Measurements from ENCODE around the gene FAM180B.
"Not testable (repeated sequence)": the region's sequence is repeated elsewhere in the genome, so short reads cannot be mapped to it uniquely, and the experiment has no call there.

The FAM180B gene, protein sequence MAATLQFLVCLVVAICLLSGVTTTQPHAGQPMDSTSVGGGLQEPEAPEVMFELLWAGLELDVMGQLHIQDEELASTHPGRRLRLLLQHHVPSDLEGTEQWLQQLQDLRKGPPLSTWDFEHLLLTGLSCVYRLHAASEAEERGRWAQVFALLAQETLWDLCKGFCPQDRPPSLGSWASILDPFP

DNA sequence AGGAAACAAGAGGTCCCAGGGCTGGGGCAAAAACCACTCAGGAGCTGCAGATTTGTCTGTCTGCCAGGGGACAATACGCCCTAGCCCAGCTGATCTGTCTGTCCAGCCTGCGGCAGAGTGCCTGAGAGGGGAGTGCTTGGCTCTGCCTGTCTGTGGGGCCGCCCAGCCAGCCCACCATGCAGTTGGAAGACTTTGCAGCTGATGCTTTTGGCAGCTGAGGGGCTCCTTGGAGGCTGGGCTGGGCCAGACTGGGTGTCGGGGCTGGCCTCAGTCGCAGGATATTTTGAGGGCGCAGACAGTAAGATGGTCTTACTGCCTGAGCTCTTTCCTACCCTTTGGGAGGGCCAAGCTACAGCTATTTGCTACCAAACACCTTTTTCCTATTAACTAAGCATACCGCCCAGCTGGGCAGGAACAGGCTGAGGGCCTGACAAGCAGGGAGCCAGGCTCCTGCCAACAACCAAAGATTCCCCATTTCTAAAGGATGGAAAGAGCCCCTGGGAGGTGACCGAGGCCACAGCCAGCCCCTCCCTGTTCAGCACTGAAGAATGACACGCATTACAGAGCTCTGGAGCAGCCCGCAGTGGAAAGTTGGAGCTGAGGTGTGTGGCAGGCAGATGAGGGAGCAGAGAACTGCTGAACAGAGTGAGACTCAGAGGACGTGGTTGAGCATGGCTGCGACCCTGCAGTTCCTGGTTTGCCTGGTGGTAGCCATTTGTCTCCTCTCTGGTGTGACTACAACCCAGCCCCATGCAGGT lies at the start of gene FAM180B:
FAM180B (plus strand) TSS at position 581 of the 758 bp plus-strand sequence; CDS start at position 672, 91 bp downstream.
- in situ Hi-C loops (cut with MboI; ENCODE audit: low sequenced_read_pairs): no loop called here

DNA sequence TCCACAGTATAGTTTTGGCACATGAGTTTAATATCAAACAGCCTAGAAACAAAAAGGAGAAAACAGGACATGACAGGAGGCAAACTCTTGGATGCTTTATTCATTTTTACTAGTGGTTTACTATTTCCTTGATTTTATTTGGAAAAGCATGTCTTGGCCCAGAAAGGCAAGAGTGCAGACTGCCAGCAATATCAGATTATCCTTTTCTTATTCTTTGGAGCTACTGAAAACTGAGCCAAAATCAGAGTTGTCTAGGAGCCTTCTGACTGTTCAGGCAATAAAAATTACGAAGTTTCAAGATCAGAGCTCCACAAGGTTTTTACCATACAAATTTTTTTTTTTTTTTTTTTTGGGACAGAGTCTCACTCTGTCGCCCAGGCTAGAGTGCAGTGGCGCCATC lies 49.6 kb upstream of the FAM180B start:
- in situ Hi-C loops (cut with MboI; ENCODE audit: low sequenced_read_pairs): no loop called here

DNA sequence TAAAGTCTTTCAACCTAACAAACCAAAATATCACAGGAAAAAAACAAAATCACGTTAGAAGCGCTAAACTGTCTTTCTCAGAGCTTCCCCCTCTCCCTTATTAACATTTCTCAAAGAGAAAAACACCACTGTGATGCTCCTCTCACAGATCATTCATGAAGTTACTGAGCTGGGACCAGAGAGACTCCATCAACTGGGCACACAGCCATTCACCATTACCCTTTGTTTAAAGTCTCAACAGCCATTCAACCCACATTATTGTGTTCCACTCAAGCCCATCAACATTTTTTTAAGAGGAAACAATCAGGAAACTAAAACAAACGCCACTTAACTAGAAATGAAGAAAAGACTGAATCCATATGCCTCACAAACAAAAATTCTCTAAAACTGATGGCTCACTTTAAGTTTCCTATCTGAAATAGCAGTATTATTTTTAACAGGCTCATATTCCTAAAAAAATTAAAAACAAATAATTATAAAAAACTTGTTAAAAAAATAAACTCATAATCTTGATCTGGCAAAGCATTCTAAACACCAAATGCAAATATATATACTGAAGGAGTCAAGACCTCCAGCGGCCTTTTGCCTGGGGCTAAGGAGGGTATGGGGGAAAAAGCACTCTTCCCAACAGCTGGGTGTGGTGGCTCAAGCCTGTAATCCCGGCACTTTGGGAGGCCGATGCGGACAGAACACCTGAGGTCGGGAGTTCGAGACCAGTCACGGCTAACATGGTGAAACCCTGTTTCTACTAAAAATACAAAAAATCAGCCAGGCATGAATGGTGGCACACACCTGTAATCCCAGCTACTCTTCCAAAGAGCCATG lies 47.5 kb upstream of the FAM180B start:
- in situ Hi-C loops (cut with MboI; ENCODE audit: low sequenced_read_pairs): no loop called here

DNA sequence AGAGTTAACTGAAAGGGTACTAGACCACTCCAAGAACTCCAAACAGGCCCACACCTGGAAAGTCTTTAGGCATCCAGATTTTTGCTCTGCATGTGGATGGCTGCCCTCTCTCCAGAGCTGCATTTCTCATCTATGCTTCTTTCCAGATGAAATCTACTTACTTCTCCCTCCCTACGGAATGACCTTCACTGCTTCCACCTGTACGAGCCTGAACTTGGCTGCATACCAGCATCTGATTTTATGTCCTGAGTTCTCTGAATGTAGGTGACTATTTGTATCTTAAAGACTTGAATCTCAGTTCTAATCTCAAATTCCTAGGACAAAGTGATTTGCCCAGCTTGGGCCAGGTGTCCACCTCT lies 46.8 kb upstream of the FAM180B start:
- in situ Hi-C loops (cut with MboI; ENCODE audit: low sequenced_read_pairs): no loop called here

DNA sequence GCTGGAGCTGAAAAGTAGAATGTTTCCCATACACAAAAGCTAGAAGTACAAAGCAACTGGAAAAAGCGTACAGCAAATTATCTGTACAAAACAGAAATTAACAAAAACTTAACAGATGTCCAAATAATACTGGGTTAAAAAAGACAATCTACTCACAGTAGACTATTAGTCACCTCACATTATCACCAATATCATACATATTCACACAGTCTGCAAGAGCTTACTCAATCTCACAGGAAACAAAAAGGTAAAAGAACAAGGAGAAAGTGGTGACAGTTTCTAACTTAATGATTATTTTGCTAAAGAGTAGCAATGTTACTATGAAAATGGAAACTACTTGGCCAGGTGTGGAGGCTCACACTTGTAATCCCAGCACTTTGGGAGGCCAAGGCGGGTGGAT lies 45.4 kb upstream of the FAM180B start:
- in situ Hi-C loops (cut with MboI; ENCODE audit: low sequenced_read_pairs): no loop called here

DNA sequence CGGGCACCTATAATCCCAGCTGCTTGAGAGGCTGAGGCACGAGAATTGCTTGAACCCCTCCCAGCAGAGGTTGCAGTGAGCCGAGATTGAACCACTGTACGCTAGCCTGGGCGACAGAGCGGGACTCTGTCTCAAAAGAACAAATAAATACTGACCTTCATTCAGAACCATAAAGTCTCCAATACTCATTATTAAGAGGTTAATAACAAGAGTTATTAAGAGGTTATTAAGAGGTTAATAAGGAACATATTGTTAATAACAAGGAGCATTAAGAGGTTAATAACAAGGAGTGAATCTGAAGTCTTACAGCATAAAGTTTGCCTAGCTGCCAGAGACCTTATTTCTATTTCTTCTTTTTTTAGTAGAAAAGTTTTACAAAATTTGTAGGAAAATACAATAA lies 41.2 kb upstream of the FAM180B start:
- in situ Hi-C loops (cut with MboI; ENCODE audit: low sequenced_read_pairs): no loop called here

DNA sequence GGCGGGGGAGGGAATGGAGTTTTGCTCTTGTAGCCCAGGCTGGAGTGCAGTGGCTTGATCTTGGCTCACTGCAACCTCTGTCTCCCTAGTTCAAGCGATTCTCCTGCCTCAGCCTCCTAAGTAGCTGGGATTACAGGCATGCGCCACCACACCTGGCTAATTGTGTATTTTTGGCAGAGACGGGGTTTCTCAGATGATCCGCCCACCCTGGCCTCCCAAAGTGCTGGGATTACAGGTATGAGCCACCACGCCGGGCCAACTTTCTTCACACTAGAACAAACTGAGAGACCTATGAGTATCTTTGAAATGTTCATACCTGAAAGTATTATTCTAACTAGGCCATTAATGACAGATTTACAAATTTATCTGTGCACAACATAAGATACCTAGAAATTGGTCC lies 40.2 kb upstream of the FAM180B start:
- in situ Hi-C loops (cut with MboI; ENCODE audit: low sequenced_read_pairs): not testable (repeated sequence)

DNA sequence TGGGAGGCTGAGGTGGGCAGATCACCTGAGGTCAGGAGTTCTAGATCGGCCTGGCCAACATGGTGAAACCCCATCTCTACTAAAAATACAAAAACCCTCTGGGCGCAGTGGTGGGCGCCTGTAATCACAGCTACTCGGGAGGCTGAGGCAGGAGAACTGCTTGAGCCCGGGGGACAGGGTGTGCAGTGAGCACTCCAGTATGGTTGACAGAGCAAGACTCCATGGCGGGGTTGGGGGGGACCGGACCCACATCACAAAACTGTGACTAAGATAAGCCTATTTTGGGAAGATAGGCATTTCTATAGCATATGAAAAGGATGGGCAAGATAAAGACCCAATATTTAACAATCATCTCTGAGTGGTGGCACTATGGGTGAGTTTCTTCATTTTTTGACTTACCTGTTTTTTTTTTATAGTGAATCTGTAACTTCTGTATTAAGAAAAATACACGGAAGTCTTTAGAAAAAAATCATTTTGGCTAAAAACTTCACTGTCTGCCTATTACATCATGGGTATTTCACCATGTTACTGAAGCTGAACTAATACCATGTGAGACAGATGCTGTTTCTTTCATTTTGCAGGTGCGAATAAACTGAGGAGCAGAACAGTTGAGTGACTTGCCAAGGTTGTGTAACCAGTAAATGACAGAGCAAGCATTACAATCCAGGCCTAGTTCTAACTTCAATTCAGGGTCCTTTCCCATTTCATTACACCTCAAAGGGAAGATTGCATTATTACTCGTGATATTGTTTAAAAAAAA lies 36.0 kb upstream of the FAM180B start:
- in situ Hi-C loops (cut with MboI; ENCODE audit: low sequenced_read_pairs): no loop called here

DNA sequence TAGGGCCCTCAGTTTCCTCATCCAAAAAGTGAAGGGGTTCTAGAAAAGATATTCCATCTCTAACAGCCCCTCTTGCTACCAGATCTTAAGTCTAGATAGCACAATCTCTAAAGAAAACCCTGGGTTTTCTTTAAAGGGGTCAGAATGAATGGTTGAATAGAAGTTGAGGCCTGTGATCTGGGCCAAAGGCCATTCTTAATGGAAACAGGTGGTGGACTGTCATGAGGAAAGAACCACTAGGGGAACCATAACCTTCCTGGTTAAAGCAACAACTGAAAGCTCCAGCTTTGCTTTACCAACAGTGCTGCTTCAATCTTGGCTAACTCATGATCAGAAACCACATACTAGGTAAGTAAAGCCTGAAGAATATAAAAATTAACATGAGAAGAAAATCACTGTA lies 35.4 kb upstream of the FAM180B start:
- in situ Hi-C loops (cut with MboI; ENCODE audit: low sequenced_read_pairs): no loop called here

DNA sequence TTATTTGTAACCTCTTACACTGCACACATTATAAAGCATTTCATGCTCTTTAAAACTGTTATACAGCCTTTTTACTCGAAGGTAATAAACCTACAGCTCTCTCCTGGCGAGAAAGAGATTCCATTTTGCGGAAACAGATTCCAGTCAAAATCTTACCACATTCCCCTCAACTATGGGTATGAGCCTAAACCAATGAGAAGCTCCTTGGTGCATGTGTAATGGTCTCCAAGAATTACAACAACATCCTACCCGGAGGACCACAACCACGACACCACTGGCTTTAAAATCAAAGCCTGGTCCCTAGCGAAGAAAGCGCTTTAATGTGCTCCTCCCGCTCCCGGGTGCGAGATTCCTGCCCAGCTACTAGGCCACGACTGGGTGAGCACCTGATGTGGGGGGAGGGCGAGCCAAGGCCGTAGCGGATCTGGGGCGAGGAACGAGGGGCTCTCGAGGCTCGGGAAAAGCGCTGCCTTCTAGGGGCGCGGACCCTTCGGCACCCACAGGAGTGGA lies 34.4 kb upstream of the FAM180B start:
- in situ Hi-C loops (cut with MboI; ENCODE audit: low sequenced_read_pairs): no loop called here

DNA sequence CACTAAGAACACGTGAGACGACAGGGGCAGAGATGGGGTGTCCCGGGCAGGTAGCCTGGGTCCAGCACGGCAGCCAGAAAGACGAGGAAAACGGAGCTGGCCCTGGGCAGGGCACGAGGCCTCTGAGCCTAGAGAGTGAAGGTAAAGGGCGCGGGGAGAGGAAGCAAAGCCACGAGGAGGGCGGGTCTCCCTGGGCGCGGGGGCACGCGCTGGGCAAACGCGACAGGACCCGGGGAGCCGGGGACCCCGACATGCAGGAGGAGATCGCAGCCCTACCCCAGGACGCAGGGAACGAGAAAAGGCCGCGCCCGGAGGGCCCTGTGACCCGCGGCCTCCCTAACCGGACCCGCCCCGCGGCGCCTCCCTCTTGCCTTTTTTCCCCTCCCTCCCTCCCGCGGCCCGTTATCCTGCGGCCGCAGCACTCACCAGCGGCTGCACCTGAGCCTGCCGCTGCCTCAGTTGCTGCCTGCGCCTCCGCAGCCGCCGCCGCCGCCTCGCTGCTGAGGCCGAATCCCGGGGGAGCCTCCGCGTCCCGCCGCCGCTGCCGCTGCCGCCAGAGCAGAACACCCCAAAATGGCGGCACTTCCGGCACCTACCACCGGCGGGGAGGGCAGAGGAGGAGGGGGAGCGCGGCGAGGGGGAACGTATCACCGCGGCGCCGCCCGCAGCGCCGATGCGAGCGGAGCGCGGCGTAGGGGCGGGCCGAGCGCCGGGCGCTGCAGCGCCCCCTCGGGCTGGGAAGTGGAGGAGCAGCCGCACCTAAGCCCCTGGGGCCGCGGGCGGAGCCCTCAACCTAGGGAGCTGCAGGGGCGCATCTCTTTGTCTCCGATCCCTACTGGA lies 33.7 kb upstream of the FAM180B start, which contains the start of gene CELF1:
CELF1 (minus strand) TSS at position 567 of the 840 bp plus-strand sequence. CDS start 53,609 bp downstream, outside the sequence.
- in situ Hi-C loops (cut with MboI; ENCODE audit: low sequenced_read_pairs): no loop called here

DNA sequence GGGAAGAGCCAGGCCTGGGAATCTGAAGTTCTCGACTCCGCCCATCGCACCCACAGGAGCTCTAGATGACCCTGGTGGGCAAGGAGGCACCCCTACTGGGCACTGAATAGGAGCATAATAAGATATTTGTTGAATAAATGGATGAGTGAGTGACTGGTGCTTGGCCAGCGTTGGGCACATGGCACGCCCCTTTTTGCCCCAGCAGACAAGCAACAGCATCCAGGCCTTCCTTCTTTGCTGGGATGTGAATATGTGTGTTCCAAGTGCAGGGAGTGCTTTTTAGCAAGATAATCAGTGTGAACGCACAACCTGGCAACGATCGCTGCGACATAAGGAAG lies 33.1 kb upstream of the FAM180B start:
- in situ Hi-C loops (cut with MboI; ENCODE audit: low sequenced_read_pairs): no loop called here

DNA sequence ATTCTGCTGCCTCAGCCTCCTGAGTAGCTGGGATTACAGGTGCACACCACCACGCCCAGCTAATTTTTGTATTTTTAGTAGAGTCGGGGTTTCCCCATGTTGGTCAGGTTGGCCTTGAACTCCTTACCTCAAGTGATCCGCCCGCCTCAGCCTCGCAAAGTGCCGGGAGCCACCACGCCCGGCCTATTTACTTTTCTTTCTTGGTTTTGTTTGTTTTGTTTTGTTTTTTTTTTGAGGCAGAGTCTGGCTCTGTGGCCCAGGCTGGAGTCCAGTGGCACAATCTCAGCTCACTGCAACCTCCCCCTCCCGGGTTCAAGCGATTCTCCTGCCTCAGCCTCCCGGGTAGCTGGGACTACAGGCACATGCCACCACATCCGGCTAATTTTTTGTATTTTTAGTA lies 29.5 kb upstream of the FAM180B start:
- in situ Hi-C loops (cut with MboI; ENCODE audit: low sequenced_read_pairs): not testable (repeated sequence)

DNA sequence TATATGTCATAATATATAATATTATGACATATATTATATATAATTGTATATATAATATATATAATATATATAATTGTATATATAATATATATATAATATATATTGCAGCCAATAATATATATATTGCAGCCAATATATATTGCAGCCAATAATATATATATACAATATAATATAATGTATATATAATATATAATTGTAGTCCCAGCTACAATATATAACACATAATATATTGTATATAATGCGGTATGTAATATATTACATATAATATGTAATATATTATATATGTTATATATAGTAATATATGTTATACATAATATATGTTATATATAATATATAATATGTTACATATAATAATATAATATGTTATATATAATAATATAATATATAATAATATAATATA lies 27.8 kb upstream of the FAM180B start:
- in situ Hi-C loops (cut with MboI; ENCODE audit: low sequenced_read_pairs): no loop called here

DNA sequence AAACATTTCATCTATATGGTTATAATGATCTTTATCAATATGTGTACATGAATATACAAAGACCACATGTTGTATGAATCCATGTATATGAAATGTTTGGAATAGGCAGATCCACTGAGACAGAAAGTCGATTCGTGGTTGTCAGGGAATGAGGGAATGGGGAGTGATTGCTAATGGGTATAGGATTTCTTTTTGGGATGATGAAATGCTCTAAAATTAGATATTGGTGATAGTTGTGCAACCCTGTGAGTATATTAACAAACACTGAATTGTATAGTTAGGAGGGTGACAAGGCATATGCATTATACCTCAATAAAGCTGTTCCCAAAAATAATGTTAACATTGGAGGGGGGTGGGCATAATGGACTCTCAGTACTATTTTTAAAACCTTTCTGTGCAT lies 26.1 kb upstream of the FAM180B start:
- in situ Hi-C loops (cut with MboI; ENCODE audit: low sequenced_read_pairs): no loop called here

DNA sequence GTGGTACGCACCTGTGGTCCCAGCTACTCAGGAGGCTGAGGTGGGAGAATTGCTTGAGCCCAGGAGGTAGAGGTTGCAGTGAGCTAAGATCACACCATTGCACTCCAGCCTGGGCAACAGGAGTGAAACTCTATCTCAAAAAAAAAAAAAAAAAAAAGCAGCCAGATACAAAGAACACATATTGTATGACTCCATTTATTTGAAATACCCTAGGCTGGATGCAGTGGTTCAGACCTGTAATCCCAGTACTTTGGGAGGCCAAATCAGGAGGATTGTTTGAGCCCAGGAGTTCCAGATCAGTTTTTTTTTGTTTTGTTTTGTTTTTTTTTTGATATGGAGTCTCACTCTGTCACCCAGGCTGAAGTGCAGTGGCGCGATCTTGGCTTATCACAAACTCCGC lies 24.1 kb upstream of the FAM180B start:
- in situ Hi-C loops (cut with MboI; ENCODE audit: low sequenced_read_pairs): not testable (repeated sequence)

DNA sequence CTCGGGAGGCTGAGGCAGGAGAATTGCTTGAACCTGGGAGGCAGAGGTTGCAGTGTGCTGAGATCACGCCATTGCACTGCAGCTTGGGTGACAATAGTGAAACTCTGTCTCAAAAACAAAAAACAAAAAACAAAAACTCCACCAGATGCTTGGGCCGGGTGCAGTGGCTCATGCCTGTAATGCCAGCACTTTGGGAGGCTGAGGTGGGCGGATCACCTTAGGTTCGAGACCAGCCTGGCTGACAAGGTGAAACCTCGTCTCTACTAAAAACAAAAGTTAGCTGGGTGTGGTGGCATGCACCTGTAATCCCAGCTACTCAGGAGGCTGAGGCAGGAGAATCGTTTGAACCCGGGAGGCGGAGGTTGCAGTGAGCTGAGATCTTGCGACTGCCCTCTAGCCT lies 22.1 kb upstream of the FAM180B start:
- in situ Hi-C loops (cut with MboI; ENCODE audit: low sequenced_read_pairs): not testable (repeated sequence)

DNA sequence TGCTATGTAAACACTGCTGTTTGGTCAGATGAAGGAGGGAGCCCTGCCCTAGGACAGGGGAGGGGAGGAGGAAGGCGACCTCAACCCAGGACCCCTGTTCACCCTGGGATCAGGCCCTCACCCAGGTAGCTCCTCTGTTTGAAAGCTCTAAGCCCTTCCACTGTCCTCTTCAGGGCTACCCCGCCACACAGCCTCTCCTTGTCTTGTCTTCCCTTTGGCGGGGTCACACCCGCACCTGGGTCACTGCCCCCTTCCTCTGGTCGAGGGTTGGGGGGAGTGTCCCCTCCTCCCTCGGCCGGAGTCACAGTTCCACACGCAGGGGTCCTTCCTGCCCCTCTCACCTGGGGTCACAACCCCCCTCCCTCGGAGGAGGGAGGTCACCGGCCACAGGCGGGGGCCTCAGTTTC lies 21.5 kb upstream of the FAM180B start:
- in situ Hi-C loops (cut with MboI; ENCODE audit: low sequenced_read_pairs): no loop called here

DNA sequence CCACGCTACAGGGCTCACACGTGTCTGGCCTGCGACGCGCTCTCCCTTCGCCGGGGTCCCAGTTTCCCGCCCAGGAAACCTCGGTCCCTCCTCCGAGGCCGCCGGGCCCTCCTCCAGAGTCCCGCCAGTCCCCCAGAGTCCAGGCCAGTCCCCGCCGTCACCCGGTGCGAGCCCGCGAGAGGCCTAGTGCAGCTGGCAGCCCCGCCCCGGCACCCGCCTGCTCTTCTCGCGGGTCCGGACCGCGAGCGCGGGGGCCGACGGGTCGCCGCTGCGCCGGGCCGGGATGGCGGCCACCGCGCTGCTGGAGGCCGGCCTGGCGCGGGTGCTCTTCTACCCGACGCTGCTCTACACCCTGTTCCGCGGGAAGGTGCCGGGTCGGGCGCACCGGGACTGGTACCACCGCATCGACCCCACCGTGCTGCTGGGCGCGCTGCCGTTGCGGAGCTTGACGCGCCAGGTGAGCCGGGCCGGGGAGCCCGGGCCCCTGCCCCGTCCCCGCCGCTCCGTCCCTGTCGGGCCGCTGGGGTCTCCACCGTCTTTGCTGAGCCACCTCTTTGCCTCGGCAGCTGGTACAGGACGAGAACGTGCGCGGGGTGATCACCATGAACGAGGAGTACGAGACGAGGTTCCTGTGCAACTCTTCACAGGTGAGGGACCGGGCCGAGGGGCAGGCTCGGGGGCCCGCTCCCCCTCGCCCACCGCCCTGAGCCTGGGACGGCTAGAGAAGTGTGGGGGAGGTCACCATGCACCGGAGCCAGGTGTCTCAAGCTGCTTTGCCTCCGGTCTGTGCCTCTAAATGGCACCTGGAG lies 20.9 kb upstream of the FAM180B start, which contains the start of gene PTPMT1:
PTPMT1 (plus strand) TSS at position 260 of the 809 bp plus-strand sequence; CDS start at position 284, 24 bp downstream.
- in situ Hi-C loops (cut with MboI; ENCODE audit: low sequenced_read_pairs): no loop called here
